B cell (primary cell): Measurements from ENCODE around the gene TMEM125. TPM values are rescaled to one million over a fixed set of nuclear protein-coding genes. Genes with fewer than 3 reads are reported as not detected.

Experiments
- ATAC-seq: fragments of 200-7000 bp; cut with Tn5 transposase; one replicate; pipeline ENCODE4 v1.10.0; 2021; ENCODE audit warnings: low read depth, mild to moderate bottlenecking, moderate number of reproducible peaks, moderate library complexity
- CTCF ChIA-PET: fragments of 350-600 bp; sonication (Branson Sonifier 250); formaldehyde crosslinking; loops from one replicate; lab custom pipeline; 2021; ENCODE audit warnings: antibody characterized with exemption, inconsistent platforms; lab: Charles Lee
- POLR2A ChIA-PET: fragments of 350-600 bp; sonication (Branson Sonifier 250); formaldehyde crosslinking; loops from one replicate; lab custom pipeline; 2021; ENCODE audit warnings: antibody characterized with exemption; lab: Charles Lee
- DNase-seq: peaks from one replicate; pipeline ENCODE4 v3.0.0; 2013
- H2AFZ ChIP-seq: 2 replicates; pipeline ENCODE4 v1.6.1; 2012; ENCODE audit warnings: mild to moderate bottlenecking, low read depth, low read length; ENCODE audit not compliant: insufficient read depth, poor library complexity, severe bottlenecking
- H3K27ac ChIP-seq, 2 donors: 1 replicate in 1 of 2; 2 replicates in 1 of 2; pipeline ENCODE4 v1.5.1; 2012 to 2013; ENCODE audit warnings: low read length in 2 of 2, mild to moderate bottlenecking in 2 of 2, moderate library complexity in 1 of 2
- H3K27me3 ChIP-seq, 4 experiments: fragments of 200-600 bp in 1 of 4; sonication (generic) in 1 of 4; replicated peaks in 1 of 4; 1 replicate in 2 of 4; 2 replicates in 2 of 4; pipeline versions ENCODE4 v1.6.1 to v1.7.0; 2013 to 2016; ENCODE audit warnings: low read length in 3 of 4, mild to moderate bottlenecking in 2 of 4, mixed read lengths in 1 of 4, moderate library complexity in 1 of 4; ENCODE audit not compliant: insufficient read depth in 4 of 4, control insufficient read depth in 3 of 4; ENCODE audit errors: control extremely low read depth in 1 of 4
- H3K36me3 ChIP-seq, 2 experiments: replicated peaks in 1 of 2; 1 replicate in 1 of 2; 2 replicates in 1 of 2; pipeline versions ENCODE4 v1.6.1 to v1.7.1; 2013; ENCODE audit warnings: low read length in 1 of 2; ENCODE audit not compliant: insufficient read depth in 2 of 2, control insufficient read depth in 1 of 2; ENCODE audit errors: control extremely low read depth in 1 of 2, extremely low read depth in 1 of 2
- H3K4me1 ChIP-seq, 2 donors: fragments of 200-600 bp in 1 of 2; sonication (generic) in 1 of 2; 1 replicate in 1 of 2; 2 replicates in 1 of 2; pipeline versions ENCODE4 v1.5.1 to v1.6.1; 2013 to 2017; ENCODE audit warnings: low read length in 2 of 2; ENCODE audit not compliant: control insufficient read depth in 2 of 2, insufficient read depth in 2 of 2
- H3K4me2 ChIP-seq: replicated peaks from 2 replicates; pipeline ENCODE3; 2012; ENCODE audit warnings: mild to moderate bottlenecking, low read depth, low read length; ENCODE audit not compliant: poor library complexity, severe bottlenecking
- H3K4me3 ChIP-seq, 5 experiments: fragments of 200-600 bp in 1 of 5; sonication (generic) in 1 of 5; 1 replicate in 3 of 5; 2 replicates in 2 of 5; pipeline versions ENCODE4 v1.5.1 to v1.7.0; 2011 to 2016; ENCODE audit warnings: low read length in 4 of 5, mild to moderate bottlenecking in 4 of 5, low read depth in 2 of 5, control low read depth in 1 of 5, moderate library complexity in 1 of 5; ENCODE audit not compliant: insufficient read depth in 1 of 5; ENCODE audit errors: control extremely low read depth in 1 of 5, extremely low read depth in 1 of 5
- H3K79me2 ChIP-seq: fragments of 200-600 bp; sonication (generic); one replicate; pipeline ENCODE4 v1.6.0; 2016; ENCODE audit warnings: low read length; ENCODE audit not compliant: control insufficient read depth, insufficient read depth
- H3K9ac ChIP-seq: fragments of 200-600 bp; sonication (generic); 2 replicates; pipeline ENCODE4 v1.6.1; 2017; ENCODE audit warnings: mild to moderate bottlenecking, low read length, moderate library complexity
- H3K9me3 ChIP-seq, 3 donors: one replicate each; pipeline versions ENCODE4 v1.6.1 to v1.7.1; 2013; ENCODE audit warnings: low read length in 2 of 3; ENCODE audit not compliant: control insufficient read depth in 2 of 3, insufficient read depth in 1 of 3; ENCODE audit errors: control extremely low read depth in 1 of 3
- H4K20me1 ChIP-seq: 2 replicates; pipeline ENCODE4 v1.6.0; 2012; ENCODE audit warnings: mild to moderate bottlenecking, low read length; ENCODE audit not compliant: insufficient read depth, control insufficient read depth, poor library complexity, severe bottlenecking
- H3K27ac Mint-ChIP-seq: one replicate; pipeline ENCODE4 v1.8.0; 2021; ENCODE audit warnings: mixed read lengths
- H3K27me3 Mint-ChIP-seq: one replicate; pipeline ENCODE4 v1.8.0; 2021; ENCODE audit warnings: mixed read lengths
- H3K4me1 Mint-ChIP-seq: one replicate; pipeline ENCODE4 v1.8.0; 2021; ENCODE audit warnings: mixed read lengths
- H3K4me3 Mint-ChIP-seq: one replicate; pipeline ENCODE4 v1.8.0; 2021; ENCODE audit warnings: mixed read lengths
- H3K9me3 Mint-ChIP-seq: one replicate; pipeline ENCODE4 v1.8.0; 2022; ENCODE audit warnings: mixed read lengths; ENCODE audit not compliant: insufficient read depth
- EZH2 ChIP-seq: IDR thresholded peaks from 2 replicates; pipeline ENCODE4 v1.6.1; 2012; ENCODE audit warnings: borderline replicate concordance, low read depth, mild to moderate bottlenecking, moderate library complexity, low read length; ENCODE audit not compliant: insufficient read depth, poor library complexity, severe bottlenecking
- WGBS: methylation state at CpG from one replicate; pipeline ENCODE4 v1.1.5; 2013; ENCODE audit warnings: missing lambda C conversion rate; ENCODE audit not compliant: insufficient coverage; 5-methylcytosine and 5-hydroxymethylcytosine counted together
- intact Hi-C: fragments of 100-400 bp; cut with micrococcal nuclease; formaldehyde crosslinking; loops from one replicate; pipeline ENCODE4 v1.10.0; 2022
- polyA plus RNA-seq: library from polyadenylated mRNA; depleted of rRNA; stranded (reverse); fragments of >200 nt; gene quantifications from 2 replicates; pipeline ENCODE4 v1.2.3, GENCODE V29; 2012
- total RNA-seq, 2 donors: library from RNA; stranded (reverse); fragments of 120-200 nt in 1 of 2; gene quantifications; 1 replicate in 1 of 2; 2 replicates in 1 of 2; pipeline versions ENCODE4 v1.2.3 to v1.2.4, GENCODE V29; 2013 to 2022
- TF ChIP-seq, protein P1 (sequence below): fragments of 200-600 bp; IDR thresholded peaks from one replicate; pipeline ENCODE4 v1.8.0; 2022; ENCODE audit warnings: antibody characterized with exemption, mild to moderate bottlenecking

Gene TMEM125
- total and polyA plus RNA-seq, 2 donors (not counting 1 experiment from before 2014, with no cell fraction given): not detected

DNA sequence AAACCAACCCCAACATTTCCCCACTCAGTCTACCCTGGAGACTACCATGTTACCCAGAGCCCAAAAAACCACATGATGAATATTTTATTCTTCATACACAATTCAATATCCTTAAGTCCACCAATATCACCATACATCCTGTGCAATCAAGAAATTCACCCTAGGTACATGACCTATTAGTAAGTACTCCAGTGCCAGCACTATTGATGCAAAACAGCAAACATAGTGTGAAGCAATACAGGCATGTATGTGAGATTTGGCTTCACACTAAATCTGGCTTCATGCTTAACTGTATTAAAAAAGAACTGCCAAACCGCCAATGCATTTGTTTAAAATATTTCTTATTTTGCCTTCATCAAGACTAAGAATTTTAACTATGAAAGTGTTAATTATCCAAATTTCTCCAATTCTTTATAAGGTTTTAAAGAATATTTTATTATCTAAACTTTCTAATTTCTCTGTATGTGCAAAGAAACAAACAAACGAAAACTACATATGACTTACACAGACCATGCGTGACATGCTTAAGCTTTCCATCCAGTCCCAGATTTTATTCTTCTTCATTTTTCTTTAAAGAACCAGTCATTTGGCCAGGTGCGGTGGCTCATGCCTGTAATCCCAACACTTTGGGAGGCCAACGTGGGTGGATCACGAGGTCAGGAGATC lies 22.4 kb upstream of the TMEM125 start:
- WGBS: 85% methylated on average over 4 of the region's 6 CpGs
- POLR2A ChIA-PET: no interaction called here

GRCh38 chr1:43250351-43250761 lies 19.4 kb upstream of the TMEM125 start:
- POLR2A ChIA-PET: no interaction called here

More for the DNA sequence above, 22.4 kb upstream of the TMEM125 start:
- peaks cover 0 to 10% (median 1%) of the 10 kb centered on the region in 4 experiments for H3K27me3 ChIP-seq
- no peak overlapping the region for H3K27ac ChIP-seq
- Mint-ChIP-seq H3K4me3 (no peak overlapping the region), H3K27me3 (no peaks in the 10 kb centered on the region), H3K4me1 (no peaks in the 10 kb centered on the region), H3K9me3 (peaks cover 5% of the 10 kb centered on the region), H3K27ac (no peak overlapping the region)
- intact Hi-C loops: no loop called here
- no peaks in the 10 kb centered on the region for H4K20me1 ChIP-seq
- H3K4me3 ChIP-seq: no peak overlapping the region
- no peaks in the 10 kb centered on the region for H3K79me2 ChIP-seq
- TF ChIP-seq, protein P1, sequence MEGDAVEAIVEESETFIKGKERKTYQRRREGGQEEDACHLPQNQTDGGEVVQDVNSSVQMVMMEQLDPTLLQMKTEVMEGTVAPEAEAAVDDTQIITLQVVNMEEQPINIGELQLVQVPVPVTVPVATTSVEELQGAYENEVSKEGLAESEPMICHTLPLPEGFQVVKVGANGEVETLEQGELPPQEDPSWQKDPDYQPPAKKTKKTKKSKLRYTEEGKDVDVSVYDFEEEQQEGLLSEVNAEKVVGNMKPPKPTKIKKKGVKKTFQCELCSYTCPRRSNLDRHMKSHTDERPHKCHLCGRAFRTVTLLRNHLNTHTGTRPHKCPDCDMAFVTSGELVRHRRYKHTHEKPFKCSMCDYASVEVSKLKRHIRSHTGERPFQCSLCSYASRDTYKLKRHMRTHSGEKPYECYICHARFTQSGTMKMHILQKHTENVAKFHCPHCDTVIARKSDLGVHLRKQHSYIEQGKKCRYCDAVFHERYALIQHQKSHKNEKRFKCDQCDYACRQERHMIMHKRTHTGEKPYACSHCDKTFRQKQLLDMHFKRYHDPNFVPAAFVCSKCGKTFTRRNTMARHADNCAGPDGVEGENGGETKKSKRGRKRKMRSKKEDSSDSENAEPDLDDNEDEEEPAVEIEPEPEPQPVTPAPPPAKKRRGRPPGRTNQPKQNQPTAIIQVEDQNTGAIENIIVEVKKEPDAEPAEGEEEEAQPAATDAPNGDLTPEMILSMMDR: no peak
- no peak for TF ChIP-seq EZH2
- peaks cover 0 to 8% (median 0%) of the 10 kb centered on the region in 3 donors for H3K9me3 ChIP-seq
- CTCF ChIA-PET: no interaction called here
- ATAC-seq: no peak
- H3K4me1 ChIP-seq: no peaks in the 10 kb centered on the region
- no peak for DNase-seq
- H3K4me2 ChIP-seq: no peak overlapping the region
- H2AFZ ChIP-seq: no peak overlapping the region
- H3K9ac ChIP-seq: no peak overlapping the region
- H3K36me3 ChIP-seq: no peaks in the 10 kb centered on the region

More at GRCh38 chr1:43250351-43250761, 19.4 kb upstream of the TMEM125 start:
- TF ChIP-seq EZH2: no peak
- TF ChIP-seq, protein P1: no peak
- peaks cover 0 to 6% (median under 1%) of the 10 kb centered on the region in 4 experiments for H3K27me3 ChIP-seq
- H3K27me3 Mint-ChIP-seq: no peaks in the 10 kb centered on the region
- no peak for DNase-seq
- H3K9me3 ChIP-seq: peaks cover 0 to 8% (median 0%) of the 10 kb centered on the region in 3 donors
- no peaks in the 10 kb centered on the region for H3K36me3 ChIP-seq
- CTCF ChIA-PET: no interaction called here
- H3K4me3 ChIP-seq: no peak overlapping the region
- WGBS: 87% methylated on average over 3 of the region's 3 CpGs
- H3K4me3 Mint-ChIP-seq: no peak overlapping the region
- no peak overlapping the region for H3K4me2 ChIP-seq
- H3K4me1 ChIP-seq: no peaks in the 10 kb centered on the region
- intact Hi-C loops: no loop called here
- H3K79me2 ChIP-seq: no peaks in the 10 kb centered on the region
- H3K27ac Mint-ChIP-seq: no peak overlapping the region
- H3K9me3 Mint-ChIP-seq: peaks cover 5% of the 10 kb centered on the region
- no peaks in the 10 kb centered on the region for H4K20me1 ChIP-seq
- H3K4me1 Mint-ChIP-seq: no peaks in the 10 kb centered on the region
- no peak overlapping the region for H3K27ac ChIP-seq
- H2AFZ ChIP-seq: no peak overlapping the region
- no peak overlapping the region for H3K9ac ChIP-seq
- ATAC-seq: no peak
